Measurements from ENCODE around the gene IL2RA. TPM values are rescaled to one million over a fixed set of nuclear protein-coding genes. Genes with fewer than 3 reads are reported as not detected.
"Not testable (repeated sequence)": the region's sequence is repeated elsewhere in the genome, so short reads cannot be mapped to it uniquely, and the experiment has no call there.

The IL2RA gene
- total and polyA plus RNA-seq, 4 donors = 0.10 TPM; not detected in 3

GRCh38 chr10:6009150-6009549, 53.0 kb downstream of the IL2RA start:
- Histone ChIP-seq H3K4me3 (ENCODE audit: low read depth, low read length) (no peak overlapping the region), H3K27ac (ENCODE audit: low read depth, low read length) (no peak overlapping the region), H3K9me3 (ENCODE audit: control insufficient read depth, insufficient read depth, low read length) (no peaks in the 10 kb centered on the region), H3K27me3 (ENCODE audit: control insufficient read depth, insufficient read depth, low read length) (no peaks in the 10 kb centered on the region), H3K4me1 (ENCODE audit: control insufficient read depth, insufficient read depth, low read length) (no peaks in the 10 kb centered on the region), H3K36me3 (ENCODE audit: control insufficient read depth, insufficient read depth, low read length) (no peaks in the 10 kb centered on the region)
- DNase-seq (ENCODE audit: low read depth in 4 of 6, low spot score in 6 of 6) = no peak
- no CpG with 5 or more reads among the region's 2 CpGs for WGBS (ENCODE audit: insufficient coverage)

GRCh38 chr10:6008497-6009142, 53.5 kb downstream of the IL2RA start:
- no peak for DNase-seq (ENCODE audit: low read depth in 4 of 6, low spot score in 6 of 6)
- Histone ChIP-seq H3K9me3 (ENCODE audit: control insufficient read depth, insufficient read depth, low read length) (no peaks in the 10 kb centered on the region), H3K27ac (ENCODE audit: low read depth, low read length) (no peak overlapping the region), H3K27me3 (ENCODE audit: control insufficient read depth, insufficient read depth, low read length) (no peaks in the 10 kb centered on the region), H3K36me3 (ENCODE audit: control insufficient read depth, insufficient read depth, low read length) (no peaks in the 10 kb centered on the region), H3K4me1 (ENCODE audit: control insufficient read depth, insufficient read depth, low read length) (no peaks in the 10 kb centered on the region), H3K4me3 (ENCODE audit: low read depth, low read length) (no peak overlapping the region)
- 81% methylated on average over 3 of the region's 5 CpGs for WGBS (ENCODE audit: insufficient coverage)

GRCh38 chr10:6006991-6007390, 55.2 kb downstream of the IL2RA start:
- H3K27me3 ChIP-seq (ENCODE audit: control insufficient read depth, insufficient read depth, low read length) = no peaks in the 10 kb centered on the region
- H3K36me3 ChIP-seq (ENCODE audit: control insufficient read depth, insufficient read depth, low read length) = no peaks in the 10 kb centered on the region
- no peak overlapping the region for H3K4me3 ChIP-seq (ENCODE audit: low read depth, low read length)
- no peaks in the 10 kb centered on the region for H3K4me1 ChIP-seq (ENCODE audit: control insufficient read depth, insufficient read depth, low read length)
- no peaks in the 10 kb centered on the region for H3K9me3 ChIP-seq (ENCODE audit: control insufficient read depth, insufficient read depth, low read length)
- no peak for DNase-seq (ENCODE audit: low read depth in 4 of 6, low spot score in 6 of 6)
- WGBS (ENCODE audit: insufficient coverage) = 33% methylated on average over 1 of the region's 1 CpG
- H3K27ac ChIP-seq (ENCODE audit: low read depth, low read length) = no peak overlapping the region

GRCh38 chr10:6006546-6006945, 55.6 kb downstream of the IL2RA start:
- no peaks in the 10 kb centered on the region for H3K9me3 ChIP-seq (ENCODE audit: control insufficient read depth, insufficient read depth, low read length)
- H3K4me1 ChIP-seq (ENCODE audit: control insufficient read depth, insufficient read depth, low read length) = no peaks in the 10 kb centered on the region
- no peak overlapping the region for H3K4me3 ChIP-seq (ENCODE audit: low read depth, low read length)
- WGBS (ENCODE audit: insufficient coverage) = 94% methylated on average over 3 of the region's 3 CpGs
- H3K36me3 ChIP-seq (ENCODE audit: control insufficient read depth, insufficient read depth, low read length) = no peaks in the 10 kb centered on the region
- DNase-seq (ENCODE audit: low read depth in 4 of 6, low spot score in 6 of 6) = no peak
- no peak overlapping the region for H3K27ac ChIP-seq (ENCODE audit: low read depth, low read length)
- H3K27me3 ChIP-seq (ENCODE audit: control insufficient read depth, insufficient read depth, low read length) = no peaks in the 10 kb centered on the region

GRCh38 chr10:6005856-6006395, 56.2 kb downstream of the IL2RA start:
- no peak for DNase-seq (ENCODE audit: low read depth in 4 of 6, low spot score in 6 of 6)
- H3K9me3 ChIP-seq (ENCODE audit: control insufficient read depth, insufficient read depth, low read length) = no peaks in the 10 kb centered on the region
- no peaks in the 10 kb centered on the region for H3K4me1 ChIP-seq (ENCODE audit: control insufficient read depth, insufficient read depth, low read length)
- no peak overlapping the region for H3K27ac ChIP-seq (ENCODE audit: low read depth, low read length)
- no peak overlapping the region for H3K4me3 ChIP-seq (ENCODE audit: low read depth, low read length)
- H3K27me3 ChIP-seq (ENCODE audit: control insufficient read depth, insufficient read depth, low read length) = no peaks in the 10 kb centered on the region
- no peaks in the 10 kb centered on the region for H3K36me3 ChIP-seq (ENCODE audit: control insufficient read depth, insufficient read depth, low read length)
- WGBS (ENCODE audit: insufficient coverage) = 98% methylated on average over 5 of the region's 8 CpGs

- not testable (repeated sequence) for DNase-seq (ENCODE audit: low read depth in 4 of 6, low spot score in 6 of 6); H3K9me3 ChIP-seq (ENCODE audit: control insufficient read depth, insufficient read depth, low read length); H3K36me3 ChIP-seq (ENCODE audit: control insufficient read depth, insufficient read depth, low read length); H3K27ac ChIP-seq (ENCODE audit: low read depth, low read length); H3K4me1 ChIP-seq (ENCODE audit: control insufficient read depth, insufficient read depth, low read length); H3K27me3 ChIP-seq (ENCODE audit: control insufficient read depth, insufficient read depth, low read length); H3K4me3 ChIP-seq (ENCODE audit: low read depth, low read length)
- WGBS (ENCODE audit: insufficient coverage) = 81% methylated on average over 5 of the region's 6 CpGs
Measured at GRCh38 chr10:6005161-6005804, 56.9 kb downstream of the IL2RA start.

GRCh38 chr10:6002809-6003510, 59.2 kb downstream of the IL2RA start:
- Histone ChIP-seq H3K4me1 (ENCODE audit: control insufficient read depth, insufficient read depth, low read length) (no peaks in the 10 kb centered on the region), H3K4me3 (ENCODE audit: low read depth, low read length) (no peak overlapping the region), H3K27me3 (ENCODE audit: control insufficient read depth, insufficient read depth, low read length) (no peaks in the 10 kb centered on the region), H3K9me3 (ENCODE audit: control insufficient read depth, insufficient read depth, low read length) (no peaks in the 10 kb centered on the region), H3K27ac (ENCODE audit: low read depth, low read length) (no peak overlapping the region), H3K36me3 (ENCODE audit: control insufficient read depth, insufficient read depth, low read length) (no peaks in the 10 kb centered on the region)
- WGBS (ENCODE audit: insufficient coverage) = 85% methylated on average over 5 of the region's 12 CpGs
- no peak for DNase-seq (ENCODE audit: low read depth in 4 of 6, low spot score in 6 of 6)

GRCh38 chr10:5999440-6000165, 62.6 kb downstream of the IL2RA start:
- 82% methylated on average over 18 of the region's 20 CpGs for WGBS (ENCODE audit: insufficient coverage)
- H3K27me3 ChIP-seq (ENCODE audit: control insufficient read depth, insufficient read depth, low read length) = no peaks in the 10 kb centered on the region

GRCh38 chr10:5996696-5997095, 65.5 kb downstream of the IL2RA start:
- H3K27me3 ChIP-seq (ENCODE audit: control insufficient read depth, insufficient read depth, low read length) = no peaks in the 10 kb centered on the region
- no peak overlapping the region for H3K4me3 ChIP-seq (ENCODE audit: low read depth, low read length)
- no peak overlapping the region for H3K27ac ChIP-seq (ENCODE audit: low read depth, low read length)
- no peak for DNase-seq (ENCODE audit: low read depth in 4 of 6, low spot score in 6 of 6)
- no peaks in the 10 kb centered on the region for H3K4me1 ChIP-seq (ENCODE audit: control insufficient read depth, insufficient read depth, low read length)
- WGBS (ENCODE audit: insufficient coverage) = no CpG with 5 or more reads among the region's 4 CpGs
- H3K36me3 ChIP-seq (ENCODE audit: control insufficient read depth, insufficient read depth, low read length) = no peaks in the 10 kb centered on the region
- no peaks in the 10 kb centered on the region for H3K9me3 ChIP-seq (ENCODE audit: control insufficient read depth, insufficient read depth, low read length)

More at GRCh38 chr10:5999440-6000165, 62.6 kb downstream of the IL2RA start:
- no peak for DNase-seq (ENCODE audit: low read depth in 4 of 6, low spot score in 6 of 6)
- Histone ChIP-seq H3K27ac (ENCODE audit: low read depth, low read length) (no peak overlapping the region), H3K4me1 (ENCODE audit: control insufficient read depth, insufficient read depth, low read length) (no peaks in the 10 kb centered on the region), H3K36me3 (ENCODE audit: control insufficient read depth, insufficient read depth, low read length) (no peaks in the 10 kb centered on the region), H3K4me3 (ENCODE audit: low read depth, low read length) (no peak overlapping the region), H3K9me3 (ENCODE audit: control insufficient read depth, insufficient read depth, low read length) (no peaks in the 10 kb centered on the region)
